ENCODE data around the gene RBP2.

- TF ChIP-seq, protein P1, sequence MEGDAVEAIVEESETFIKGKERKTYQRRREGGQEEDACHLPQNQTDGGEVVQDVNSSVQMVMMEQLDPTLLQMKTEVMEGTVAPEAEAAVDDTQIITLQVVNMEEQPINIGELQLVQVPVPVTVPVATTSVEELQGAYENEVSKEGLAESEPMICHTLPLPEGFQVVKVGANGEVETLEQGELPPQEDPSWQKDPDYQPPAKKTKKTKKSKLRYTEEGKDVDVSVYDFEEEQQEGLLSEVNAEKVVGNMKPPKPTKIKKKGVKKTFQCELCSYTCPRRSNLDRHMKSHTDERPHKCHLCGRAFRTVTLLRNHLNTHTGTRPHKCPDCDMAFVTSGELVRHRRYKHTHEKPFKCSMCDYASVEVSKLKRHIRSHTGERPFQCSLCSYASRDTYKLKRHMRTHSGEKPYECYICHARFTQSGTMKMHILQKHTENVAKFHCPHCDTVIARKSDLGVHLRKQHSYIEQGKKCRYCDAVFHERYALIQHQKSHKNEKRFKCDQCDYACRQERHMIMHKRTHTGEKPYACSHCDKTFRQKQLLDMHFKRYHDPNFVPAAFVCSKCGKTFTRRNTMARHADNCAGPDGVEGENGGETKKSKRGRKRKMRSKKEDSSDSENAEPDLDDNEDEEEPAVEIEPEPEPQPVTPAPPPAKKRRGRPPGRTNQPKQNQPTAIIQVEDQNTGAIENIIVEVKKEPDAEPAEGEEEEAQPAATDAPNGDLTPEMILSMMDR (IDR thresholded peaks at IDR 0.05), result no peak
- no peak for TF ChIP-seq POLR2A (IDR thresholded peaks at IDR 0.05)
- no peak for TF ChIP-seq EP300 (IDR thresholded peaks at IDR 0.05)
- TF ChIP-seq POLR2AphosphoS5 (IDR thresholded peaks at IDR 0.05), result no peak
These were observed 4.3 kb upstream of the RBP2 start for GRCh38 chr3:139480585-139480984.
